Neural progenitor cell (in vitro differentiated cells): ENCODE data around the gene TTC3.

Experiments
- EZH2 ChIP-seq: fragments of 200-600 bp; sonication (generic); IDR thresholded peaks from 2 replicates; pipeline ENCODE4 v1.6.1; 2017; ENCODE audit warnings: antibody characterized with exemption, mild to moderate bottlenecking, moderate library complexity
- TF ChIP-seq, protein P1 (sequence below): fragments of 200-600 bp; sonication (generic); IDR thresholded peaks from 2 replicates; pipeline ENCODE4 v1.5.1; 2017; ENCODE audit warnings: antibody characterized with exemption, mild to moderate bottlenecking

DNA sequence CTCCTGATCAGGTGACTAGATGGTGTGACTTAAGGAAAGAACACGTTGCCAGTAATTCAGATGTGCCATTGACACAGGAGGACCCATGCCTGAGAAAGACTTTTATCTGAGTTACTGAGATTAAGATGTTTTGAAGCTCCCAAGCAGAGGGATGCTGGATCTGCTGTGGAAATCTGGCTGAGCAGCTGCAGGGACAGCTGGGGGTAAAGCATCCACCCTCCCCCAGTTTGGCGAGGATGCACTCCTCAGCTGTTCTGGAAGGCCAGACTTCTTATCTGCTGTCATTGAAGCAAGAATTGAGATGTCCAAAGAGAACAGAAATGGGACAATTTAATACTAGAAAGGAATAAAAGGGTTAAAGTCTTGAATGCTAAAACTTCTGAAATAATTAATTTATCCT, 25.7 kb downstream of the TTC3 start:
- TF ChIP-seq, protein P1, sequence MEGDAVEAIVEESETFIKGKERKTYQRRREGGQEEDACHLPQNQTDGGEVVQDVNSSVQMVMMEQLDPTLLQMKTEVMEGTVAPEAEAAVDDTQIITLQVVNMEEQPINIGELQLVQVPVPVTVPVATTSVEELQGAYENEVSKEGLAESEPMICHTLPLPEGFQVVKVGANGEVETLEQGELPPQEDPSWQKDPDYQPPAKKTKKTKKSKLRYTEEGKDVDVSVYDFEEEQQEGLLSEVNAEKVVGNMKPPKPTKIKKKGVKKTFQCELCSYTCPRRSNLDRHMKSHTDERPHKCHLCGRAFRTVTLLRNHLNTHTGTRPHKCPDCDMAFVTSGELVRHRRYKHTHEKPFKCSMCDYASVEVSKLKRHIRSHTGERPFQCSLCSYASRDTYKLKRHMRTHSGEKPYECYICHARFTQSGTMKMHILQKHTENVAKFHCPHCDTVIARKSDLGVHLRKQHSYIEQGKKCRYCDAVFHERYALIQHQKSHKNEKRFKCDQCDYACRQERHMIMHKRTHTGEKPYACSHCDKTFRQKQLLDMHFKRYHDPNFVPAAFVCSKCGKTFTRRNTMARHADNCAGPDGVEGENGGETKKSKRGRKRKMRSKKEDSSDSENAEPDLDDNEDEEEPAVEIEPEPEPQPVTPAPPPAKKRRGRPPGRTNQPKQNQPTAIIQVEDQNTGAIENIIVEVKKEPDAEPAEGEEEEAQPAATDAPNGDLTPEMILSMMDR, result no peak
- TF ChIP-seq EZH2, result no peak
